Measurements from ENCODE around the gene LDHA. TPM values are rescaled to one million over a fixed set of nuclear protein-coding genes. Genes with fewer than 3 reads are reported as not detected.

LDHA gene
- polyA plus RNA-seq, 3 donors = 191 to 501 (median 438) TPM

- Histone ChIP-seq H3K27ac (ENCODE audit: low read depth in 1 of 2, low read length in 2 of 2) (no peak overlapping the region), H3K4me3 (replicated peaks in 1 of 3; ENCODE audit: low read depth in 2 of 3, low read length in 3 of 3) (no peak overlapping the region), H4K20me1 (ENCODE audit: insufficient read depth, low read length) (no peaks in the 10 kb centered on the region), H3K9me3 (replicated peaks in 1 of 2; ENCODE audit: control insufficient read depth in 1 of 2, insufficient read depth in 1 of 2, low read length in 2 of 2) (no peaks in the 10 kb centered on the region), H3K27me3 (ENCODE audit: control insufficient read depth in 2 of 2, insufficient read depth in 2 of 2, low read length in 2 of 2) (no peaks in the 10 kb centered on the region), H3K79me2 (ENCODE audit: insufficient read depth, low read length) (no peaks in the 10 kb centered on the region), H2AFZ (ENCODE audit: insufficient read depth, low read depth, low read length, poor library complexity, severe bottlenecking) (no peak overlapping the region), H3K4me1 (ENCODE audit: control insufficient read depth in 1 of 2, insufficient read depth in 2 of 2, low read length in 2 of 2) (peaks cover 22% of the 10 kb centered on the region in 2 donors), H3K4me2 (replicated peaks; ENCODE audit: extremely low read depth, low read length, poor library complexity, severe bottlenecking) (no peak overlapping the region), H3K9ac (ENCODE audit: insufficient read depth, low read length, poor library complexity, severe bottlenecking) (no peak overlapping the region), H3K36me3 (replicated peaks in 1 of 2; ENCODE audit: control insufficient read depth in 1 of 2, insufficient read depth in 2 of 2, low read length in 2 of 2) (no peaks in the 10 kb centered on the region)
- TF ChIP-seq CTCF (IDR thresholded peaks at IDR 0.05) = no peak
- no peak overlapping the region for H3K4me3 Mint-ChIP-seq
- 88% methylated on average over 2 of the region's 2 CpGs for WGBS (ENCODE audit: insufficient coverage)
- intact Hi-C loops (cut with micrococcal nuclease) = no loop called here
- H3K9me3 Mint-ChIP-seq = no peaks in the 10 kb centered on the region
- peaks cover 23% of the 10 kb centered on the region for H3K4me1 Mint-ChIP-seq
- no peaks in the 10 kb centered on the region for H3K36me3 Mint-ChIP-seq
- no peak overlapping the region for H3K27ac Mint-ChIP-seq
- DNase-seq = no peak
- peaks cover 0 to 1% (median 0%) of the 10 kb centered on the region in 3 donors for H3K27me3 Mint-ChIP-seq (ENCODE audit: low read depth in 3 of 3)
Measured at GRCh38 chr11:18379201-18379600, 15.2 kb upstream of the LDHA start.

GRCh38 chr11:18383388-18384156, 10.8 kb upstream of the LDHA start:
- TF ChIP-seq CTCF (IDR thresholded peaks at IDR 0.05) = no peak
- WGBS (ENCODE audit: insufficient coverage) = 2% methylated on average over 6 of the region's 9 CpGs
- Histone ChIP-seq H3K36me3 (replicated peaks in 1 of 2; ENCODE audit: control insufficient read depth in 1 of 2, insufficient read depth in 2 of 2, low read length in 2 of 2) (no peaks in the 10 kb centered on the region), H4K20me1 (ENCODE audit: insufficient read depth, low read length) (no peaks in the 10 kb centered on the region), H3K4me2 (replicated peaks; ENCODE audit: extremely low read depth, low read length, poor library complexity, severe bottlenecking) (peak overlapping the region; percentile 36), H3K27me3 (ENCODE audit: control insufficient read depth in 2 of 2, insufficient read depth in 2 of 2, low read length in 2 of 2) (no peaks in the 10 kb centered on the region), H3K9ac (ENCODE audit: insufficient read depth, low read length, poor library complexity, severe bottlenecking) (peak overlapping the region; percentile 71), H3K9me3 (replicated peaks in 1 of 2; ENCODE audit: control insufficient read depth in 1 of 2, insufficient read depth in 1 of 2, low read length in 2 of 2) (no peaks in the 10 kb centered on the region), H3K4me3 (replicated peaks in 1 of 3; ENCODE audit: low read depth in 2 of 3, low read length in 3 of 3) (peak overlapping the region in 1 of 3 experiments; percentile 14), H3K27ac (ENCODE audit: low read depth in 1 of 2, low read length in 2 of 2) (peak overlapping the region; percentile 90 to 99), H3K79me2 (ENCODE audit: insufficient read depth, low read length) (no peaks in the 10 kb centered on the region), H2AFZ (ENCODE audit: insufficient read depth, low read depth, low read length, poor library complexity, severe bottlenecking) (peak overlapping the region; percentile 94), H3K4me1 (ENCODE audit: control insufficient read depth in 1 of 2, insufficient read depth in 2 of 2, low read length in 2 of 2) (peaks cover 25 to 30% of the 10 kb centered on the region in 2 donors)
- Mint-ChIP-seq H3K27me3 (ENCODE audit: low read depth in 3 of 3) (peaks cover 0 to 3% (median 3%) of the 10 kb centered on the region in 3 donors), H3K4me1 (peaks cover 30% of the 10 kb centered on the region), H3K9me3 (peaks cover 0 to 2% (median 0%) of the 10 kb centered on the region in 7 donors), H3K36me3 (no peaks in the 10 kb centered on the region), H3K27ac (peak overlapping the region; percentile 92 to 100 (median 98)), H3K4me3 (peak overlapping the region in 1 of 2 donors; percentile 53)
- DNase-seq = peak; percentile 91 to 98 (median 98)
- intact Hi-C loops (cut with micrococcal nuclease) = loop anchor here in 1 of 2 donors (1.0 kb wide), 1 partner anchor 11 kb away; the partner anchor contains the start of gene LDHA
